ENCODE measurements around the gene PPFIBP1.
"Not testable (repeated sequence)": the region's sequence is repeated elsewhere in the genome, so short reads cannot be mapped to it uniquely, and the experiment has no call there.

The PPFIBP1 gene

DNA sequence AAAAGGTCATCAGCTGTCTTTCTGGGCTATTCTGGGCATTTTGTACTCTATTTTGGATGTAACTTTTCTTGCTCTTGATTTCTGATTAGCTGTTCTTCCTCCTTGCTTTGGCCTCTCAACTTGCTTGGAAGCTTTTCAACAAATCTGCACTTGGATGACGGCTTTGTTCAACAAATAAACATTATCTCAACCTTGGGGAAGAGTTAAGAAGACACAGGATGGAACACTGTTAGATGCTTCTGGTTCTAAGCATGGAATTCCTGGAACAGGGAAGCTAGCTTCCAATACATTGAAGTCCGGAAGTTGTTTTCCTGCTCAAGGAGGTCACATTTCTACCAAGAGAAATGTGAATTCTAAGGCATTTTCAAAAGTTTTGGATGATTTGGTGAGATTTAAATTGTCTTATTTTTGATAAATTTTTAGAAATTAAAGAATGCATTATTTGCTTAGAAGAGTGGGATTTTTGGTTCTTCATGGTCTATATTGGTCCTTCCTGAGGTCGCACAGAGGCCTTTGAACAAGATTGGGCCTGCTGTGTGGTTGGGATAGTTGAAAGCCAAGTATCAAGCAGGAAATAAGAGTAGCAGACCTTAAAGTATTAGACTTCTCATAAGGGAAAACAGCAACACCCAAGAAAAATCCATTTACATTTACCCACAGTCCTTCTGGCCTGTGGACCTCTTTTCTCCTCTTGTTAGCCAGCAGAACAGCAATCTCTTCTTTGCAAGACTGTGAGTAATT, 59.2 kb downstream of the PPFIBP1 start:
- H3K4me3 ChIP-seq (ENCODE audit: low read depth, low read length): no peak overlapping the region
- no peak for DNase-seq (ENCODE audit: low read depth)

DNA sequence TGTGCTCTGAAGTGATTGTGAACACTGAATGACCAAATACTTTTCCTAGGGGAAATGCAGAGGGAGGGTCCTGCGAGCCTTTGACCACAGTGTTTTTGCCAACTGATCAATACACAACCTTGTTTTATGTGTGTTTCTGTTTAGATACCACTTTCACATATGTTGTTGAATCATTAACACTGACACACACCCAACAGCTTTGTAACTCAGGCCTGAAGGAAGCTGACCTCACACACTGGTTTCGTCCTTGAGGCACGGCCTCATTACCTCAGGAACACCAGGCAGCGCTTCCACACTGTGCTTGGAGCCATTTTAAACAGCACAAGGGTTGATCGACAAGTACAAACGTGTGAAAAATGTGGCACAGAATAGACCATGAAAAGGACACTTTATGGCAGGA, 60.0 kb downstream of the PPFIBP1 start:
- no peak for DNase-seq (ENCODE audit: low read depth)
- no peak overlapping the region for H3K4me3 ChIP-seq (ENCODE audit: low read depth, low read length)

DNA sequence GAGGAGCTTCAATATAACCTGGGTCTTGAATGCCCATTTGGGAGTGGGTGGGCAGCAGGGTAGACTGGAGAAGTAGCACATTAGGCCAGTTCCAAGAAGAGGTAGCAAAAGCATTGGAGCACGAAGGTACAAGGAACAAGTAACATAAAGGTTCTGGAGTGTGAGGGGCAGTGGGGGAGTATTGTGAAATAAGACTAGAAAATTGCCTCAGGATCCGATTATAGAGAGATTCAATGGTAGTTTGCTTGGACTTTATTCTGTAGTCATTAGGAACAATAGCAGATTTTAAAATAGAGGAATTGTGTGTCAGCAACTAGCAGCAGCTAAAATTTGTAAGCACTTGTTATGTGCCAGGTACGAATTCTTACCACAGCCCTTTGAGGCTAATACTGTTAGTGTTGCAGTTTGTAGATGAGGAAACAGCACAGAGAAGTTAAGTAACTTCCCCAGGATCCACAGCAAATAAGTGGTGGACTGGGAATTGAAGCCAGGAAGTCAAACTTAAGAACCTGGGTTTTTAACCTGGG, 61.8 kb downstream of the PPFIBP1 start:
- H3K4me3 ChIP-seq (ENCODE audit: low read depth, low read length): no peak overlapping the region
- no peak for DNase-seq (ENCODE audit: low read depth)

DNA sequence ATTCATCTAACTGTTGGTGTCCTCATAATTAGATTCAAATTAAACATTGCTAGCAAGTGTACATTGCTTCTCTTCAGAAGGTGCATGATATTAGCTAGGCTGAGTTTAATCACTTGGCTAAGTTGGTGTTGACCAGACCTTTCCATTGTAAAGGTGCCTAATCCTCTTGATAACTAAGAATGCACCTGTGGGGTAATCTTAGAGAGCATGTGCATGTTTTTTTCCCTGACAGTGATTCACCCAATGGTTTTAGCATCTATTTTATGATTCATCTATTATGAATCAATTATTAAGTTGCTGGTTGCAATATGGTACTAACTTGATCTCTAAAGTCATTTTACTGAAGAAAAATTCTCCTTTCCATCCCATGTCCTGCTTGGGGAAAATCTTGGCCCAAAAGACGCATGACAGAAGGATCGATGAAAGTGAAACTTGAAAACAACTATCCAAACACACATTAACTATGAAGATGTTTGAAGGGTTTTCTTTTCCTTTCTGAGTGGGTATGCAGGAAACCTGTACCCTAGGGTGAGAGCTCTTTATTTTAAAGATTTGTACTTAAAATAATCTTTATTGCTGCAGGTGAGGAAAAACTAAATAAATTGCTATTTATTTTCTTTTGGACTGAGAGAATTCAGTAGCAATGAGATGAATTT, 64.2 kb downstream of the PPFIBP1 start:
- not testable (repeated sequence) for H3K4me3 ChIP-seq (ENCODE audit: low read depth, low read length); DNase-seq (ENCODE audit: low read depth)

DNA sequence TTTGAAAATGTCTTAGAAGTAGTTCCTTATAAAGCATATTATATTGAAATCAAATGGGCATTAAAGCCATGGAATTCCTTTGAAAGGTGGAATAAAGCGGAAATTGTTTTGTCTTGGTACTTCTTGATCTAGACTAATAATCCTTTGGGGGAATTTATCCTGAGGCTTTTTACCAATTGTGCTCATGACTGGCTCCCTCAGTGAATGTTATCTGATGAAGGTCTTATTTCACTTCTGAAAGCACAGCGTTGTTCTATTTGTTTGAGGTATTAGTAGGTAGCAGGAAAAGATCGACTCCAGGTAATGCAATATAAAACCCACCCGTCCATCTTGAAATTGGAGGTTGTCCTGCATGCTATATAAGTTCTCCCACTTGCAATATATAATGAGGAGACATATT, 64.8 kb downstream of the PPFIBP1 start:
- DNase-seq (ENCODE audit: low read depth): no peak
- no peak overlapping the region for H3K4me3 ChIP-seq (ENCODE audit: low read depth, low read length)

DNA sequence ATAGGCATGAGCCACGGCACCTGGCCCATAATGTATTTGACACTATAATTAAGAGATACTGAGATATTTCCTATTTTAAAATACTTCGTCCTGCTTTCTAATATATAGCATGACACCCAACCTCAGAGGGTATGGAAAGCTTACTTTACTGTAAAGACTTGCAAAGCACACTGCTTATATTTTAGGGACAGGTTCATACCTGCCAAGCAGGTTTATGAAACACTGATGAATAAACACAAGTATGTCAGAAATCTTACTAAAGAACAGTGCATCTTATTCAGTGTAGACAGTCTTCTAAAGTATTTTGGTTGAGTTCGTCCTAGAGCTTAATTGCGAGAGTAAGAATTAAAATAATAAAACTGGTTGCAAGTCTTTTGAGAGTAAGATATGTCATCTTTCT, 65.4 kb downstream of the PPFIBP1 start:
- no peak overlapping the region for H3K4me3 ChIP-seq (ENCODE audit: low read depth, low read length)
- DNase-seq (ENCODE audit: low read depth): no peak

DNA sequence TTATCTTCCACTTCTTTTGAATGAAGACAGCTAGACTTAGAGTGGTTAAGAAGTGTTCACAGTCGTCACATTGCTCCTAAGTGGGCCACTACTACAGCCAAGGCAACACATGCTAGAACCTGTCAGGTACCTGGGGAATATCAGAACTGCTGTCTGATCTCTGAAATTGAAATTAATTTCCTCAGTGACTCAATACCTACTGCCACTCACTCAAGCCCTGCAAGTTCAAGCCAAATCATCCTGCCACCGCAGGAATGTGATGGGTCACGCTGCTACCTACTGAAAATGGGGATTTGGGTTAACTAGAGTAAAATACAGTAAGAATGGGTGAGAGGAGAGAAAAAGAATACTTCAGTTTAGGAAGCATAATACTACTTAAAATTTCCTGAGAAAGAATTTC, 67.7 kb downstream of the PPFIBP1 start:
- not testable (repeated sequence) for H3K4me3 ChIP-seq (ENCODE audit: low read depth, low read length); DNase-seq (ENCODE audit: low read depth)

DNA sequence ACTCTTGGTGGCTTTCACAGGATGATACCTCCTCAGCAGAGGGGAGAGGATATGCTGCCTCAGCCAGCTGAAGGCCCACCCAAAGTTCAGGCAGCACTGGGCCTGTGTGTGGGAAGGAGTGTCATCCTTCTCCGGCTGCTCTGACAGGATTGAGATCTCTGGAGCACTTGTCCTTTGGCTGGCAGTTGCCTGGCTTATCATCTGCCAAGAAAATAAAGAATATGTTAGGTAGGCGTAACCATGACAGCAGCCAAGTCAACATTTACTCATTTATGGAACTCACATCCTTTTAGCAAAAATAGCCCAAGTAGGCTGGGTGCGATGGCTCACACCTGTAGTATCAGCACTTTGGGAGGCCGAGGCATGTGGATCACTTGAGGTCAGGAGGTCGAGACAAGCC, 68.5 kb downstream of the PPFIBP1 start:
- no peak overlapping the region for H3K4me3 ChIP-seq (ENCODE audit: low read depth, low read length)
- DNase-seq (ENCODE audit: low read depth): no peak

DNA sequence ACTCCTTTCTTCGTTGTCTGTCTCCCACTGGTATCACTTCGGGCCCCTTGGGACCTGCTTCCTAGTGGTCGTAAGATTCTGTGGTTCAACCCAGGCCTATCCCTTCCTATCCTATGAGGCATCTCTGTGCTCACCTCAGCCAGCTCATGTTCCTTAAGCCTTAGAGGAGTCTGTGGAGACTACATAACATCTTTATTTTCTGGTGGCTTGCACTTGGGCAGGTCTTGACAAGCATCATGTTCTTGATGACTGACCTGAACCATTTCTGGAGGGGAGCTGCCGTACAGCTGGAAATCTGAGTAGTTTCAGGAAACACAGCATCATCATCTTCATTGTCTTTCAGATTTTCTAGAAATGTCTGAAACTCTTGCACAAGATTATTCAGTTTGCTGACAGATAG, 69.3 kb downstream of the PPFIBP1 start:
- DNase-seq (ENCODE audit: low read depth): no peak
- no peak overlapping the region for H3K4me3 ChIP-seq (ENCODE audit: low read depth, low read length)

DNA sequence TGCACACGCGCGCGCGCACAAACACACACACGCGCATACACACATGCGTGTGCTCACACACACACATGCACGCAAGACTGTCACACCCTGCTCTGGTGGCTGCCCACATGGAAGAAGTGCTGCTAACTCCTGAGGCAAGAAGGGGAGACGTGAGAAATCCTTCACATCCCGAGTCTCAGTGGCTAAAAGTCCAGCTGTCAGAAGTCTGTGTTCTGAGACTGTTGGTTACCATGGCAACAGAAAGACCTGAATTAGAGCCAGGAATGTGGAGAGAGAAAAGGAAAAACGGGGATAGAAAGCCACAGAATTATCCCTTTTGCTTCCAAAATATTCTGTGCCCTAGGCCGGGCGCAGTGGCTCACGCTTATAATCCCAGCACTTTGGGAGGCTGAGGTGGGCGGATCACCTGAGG, 71.2 kb downstream of the PPFIBP1 start:
- peak; percentile 71 for DNase-seq (ENCODE audit: low read depth)
- H3K4me3 ChIP-seq (ENCODE audit: low read depth, low read length): no peak overlapping the region

DNA sequence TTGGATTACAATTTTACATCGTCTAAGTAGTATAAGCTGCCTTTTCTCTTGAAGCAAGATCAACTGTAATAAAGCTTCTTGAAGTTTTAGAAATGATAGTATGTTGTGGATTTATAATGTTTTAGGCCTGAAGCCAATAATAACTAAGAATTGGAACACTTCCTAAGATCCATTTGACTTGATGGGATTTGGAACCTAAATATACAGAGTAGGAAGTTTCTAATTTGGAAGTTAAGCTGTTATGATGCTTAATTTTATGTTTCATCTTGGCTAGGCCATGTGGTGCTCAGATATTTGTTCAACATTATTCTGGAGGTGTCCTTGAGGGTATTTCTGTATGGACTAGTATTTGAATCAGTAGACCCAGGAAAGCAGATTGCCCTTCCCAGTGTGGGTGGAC, 74.9 kb downstream of the PPFIBP1 start:
- not testable (repeated sequence) for DNase-seq (ENCODE audit: low read depth); H3K4me3 ChIP-seq (ENCODE audit: low read depth, low read length)

DNA sequence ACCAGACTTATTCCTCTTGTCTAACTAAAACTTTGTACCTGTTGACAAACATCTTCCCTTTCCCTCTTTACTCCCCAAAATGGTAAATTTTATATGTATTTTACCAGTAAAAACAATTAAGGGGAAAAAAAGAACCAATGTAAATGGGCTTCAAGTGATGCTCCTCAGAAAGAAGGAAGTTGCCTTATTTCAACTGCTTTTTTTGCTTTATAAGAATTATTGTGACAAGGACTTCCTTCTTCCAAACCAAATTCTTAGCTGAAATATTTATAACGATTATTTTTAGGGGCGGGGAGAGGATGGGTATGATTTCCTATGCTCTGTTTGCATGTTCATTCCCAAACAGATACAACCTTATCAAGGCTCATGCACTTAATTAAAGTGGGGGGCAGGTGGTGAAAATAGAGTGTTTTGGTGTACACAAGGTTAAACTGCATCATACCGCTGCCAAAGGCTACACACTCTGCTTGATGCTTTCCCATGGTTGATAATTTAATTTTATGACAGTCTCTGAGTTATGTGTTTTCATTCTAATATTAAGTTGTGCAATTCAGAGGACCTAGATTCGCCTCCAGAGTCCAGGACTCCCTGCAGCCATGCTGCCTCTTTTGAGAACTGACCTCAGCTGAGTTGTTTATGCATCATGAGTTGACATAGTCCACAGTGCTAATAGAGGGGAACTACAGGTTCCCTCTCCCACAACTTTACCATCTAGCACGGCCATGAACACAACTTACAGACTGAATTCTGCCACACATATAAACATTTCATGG, 77.2 kb downstream of the PPFIBP1 start:
- not testable (repeated sequence) for H3K4me3 ChIP-seq (ENCODE audit: low read depth, low read length); DNase-seq (ENCODE audit: low read depth)

DNA sequence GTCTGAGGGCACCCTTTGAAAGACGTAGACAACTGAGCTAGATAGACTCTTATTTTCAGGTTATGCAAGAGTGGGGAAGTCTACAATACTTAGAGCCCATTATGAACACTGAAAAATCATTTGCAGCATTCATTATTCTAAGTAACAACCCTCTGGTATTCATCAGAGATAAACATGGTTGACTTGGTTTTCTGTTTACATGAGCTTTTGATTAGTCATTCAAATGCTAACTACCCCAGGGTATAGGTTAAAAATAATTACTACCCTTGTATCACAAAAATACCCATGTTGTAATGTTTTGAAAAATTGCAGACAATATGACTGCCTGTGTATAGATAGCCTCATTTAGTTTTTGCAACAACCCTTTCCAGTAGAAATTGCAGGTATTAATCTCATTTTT, 78.5 kb downstream of the PPFIBP1 start:
- no peak for DNase-seq (ENCODE audit: low read depth)

DNA sequence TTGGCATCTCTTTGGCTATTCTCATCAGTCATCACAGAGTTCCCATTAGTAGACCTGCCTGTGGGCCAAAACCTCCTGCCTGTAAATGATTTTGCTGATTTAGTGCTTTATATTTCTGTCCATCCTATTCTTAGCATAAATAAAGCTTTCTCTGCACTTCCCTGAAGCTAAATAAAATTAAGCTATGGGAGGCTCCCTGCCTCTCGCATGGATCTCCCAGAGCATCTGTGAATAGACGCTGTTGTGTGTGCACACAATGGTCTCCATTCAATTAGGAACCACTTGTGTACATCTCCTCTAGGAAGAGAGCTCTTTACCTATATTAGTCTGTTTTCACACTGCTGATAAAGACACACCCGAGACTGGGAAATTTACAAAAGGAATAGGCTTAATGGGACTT, 80.4 kb downstream of the PPFIBP1 start:
- DNase-seq (ENCODE audit: low read depth): no peak
- no peak overlapping the region for H3K4me3 ChIP-seq (ENCODE audit: low read depth, low read length)

More for the DNA sequence above, 78.5 kb downstream of the PPFIBP1 start:
- H3K4me3 ChIP-seq (ENCODE audit: low read depth, low read length): no peak overlapping the region

DNA sequence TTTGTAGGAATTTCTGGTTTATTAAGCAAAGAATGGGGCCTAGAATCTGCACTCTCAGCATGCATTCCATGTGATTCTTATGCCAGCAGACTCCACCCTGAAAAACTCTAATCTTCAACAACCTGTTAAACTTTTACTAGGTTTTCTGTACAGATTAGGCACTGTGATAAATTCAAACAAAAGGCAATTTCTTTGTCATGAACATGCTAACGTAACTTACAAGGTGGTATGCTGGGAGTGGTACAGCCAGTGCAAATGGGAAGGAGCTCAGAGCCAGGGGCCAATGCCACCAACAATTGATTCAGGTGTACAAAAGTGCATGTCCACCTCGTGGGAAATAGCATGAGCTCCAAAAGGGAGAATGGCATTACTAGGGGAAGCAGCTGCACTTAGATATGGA, 83.0 kb downstream of the PPFIBP1 start:
- no peak for DNase-seq (ENCODE audit: low read depth)
- no peak overlapping the region for H3K4me3 ChIP-seq (ENCODE audit: low read depth, low read length)

DNA sequence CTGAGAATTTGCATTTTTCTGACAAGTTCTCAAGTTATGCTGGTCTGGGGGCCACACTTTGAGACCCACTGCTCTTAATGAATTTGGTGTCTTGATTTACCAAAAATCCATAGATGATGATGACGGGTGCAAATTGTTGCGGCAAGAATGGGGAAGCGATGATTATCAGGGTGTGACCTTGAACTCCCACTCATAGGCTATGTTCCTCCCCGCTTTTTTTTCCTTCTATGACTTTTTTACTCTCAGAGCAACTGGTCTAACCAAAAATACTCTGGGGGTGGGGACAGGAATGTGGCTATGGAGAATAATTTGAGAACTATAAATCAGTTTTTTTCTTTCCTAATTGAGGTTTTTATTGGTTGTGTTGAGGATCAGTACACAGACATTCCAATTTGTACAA, 83.6 kb downstream of the PPFIBP1 start:
- no peak overlapping the region for H3K4me3 ChIP-seq (ENCODE audit: low read depth, low read length)
- DNase-seq (ENCODE audit: low read depth): no peak

DNA sequence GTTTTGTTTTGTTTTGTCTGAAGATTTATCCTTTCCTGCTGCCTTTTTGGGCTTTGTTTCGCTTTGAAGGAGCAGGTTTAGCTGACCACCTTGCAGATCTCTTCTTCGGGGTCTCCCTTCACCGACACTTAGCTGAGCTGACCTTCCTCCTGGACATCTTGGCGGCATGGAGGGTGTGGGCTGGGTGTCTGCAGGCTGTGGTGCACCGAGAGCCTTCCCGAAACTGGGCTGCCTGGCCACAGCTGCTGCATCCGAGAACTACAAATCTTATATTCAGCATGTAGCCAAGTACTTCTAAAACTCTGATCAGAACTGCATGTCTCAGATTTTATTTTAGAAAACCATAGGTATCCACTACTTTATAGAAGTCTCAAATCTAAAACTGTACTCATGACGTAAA, 84.9 kb downstream of the PPFIBP1 start:
- DNase-seq (ENCODE audit: low read depth): no peak
- H3K4me3 ChIP-seq (ENCODE audit: low read depth, low read length): no peak overlapping the region

DNA sequence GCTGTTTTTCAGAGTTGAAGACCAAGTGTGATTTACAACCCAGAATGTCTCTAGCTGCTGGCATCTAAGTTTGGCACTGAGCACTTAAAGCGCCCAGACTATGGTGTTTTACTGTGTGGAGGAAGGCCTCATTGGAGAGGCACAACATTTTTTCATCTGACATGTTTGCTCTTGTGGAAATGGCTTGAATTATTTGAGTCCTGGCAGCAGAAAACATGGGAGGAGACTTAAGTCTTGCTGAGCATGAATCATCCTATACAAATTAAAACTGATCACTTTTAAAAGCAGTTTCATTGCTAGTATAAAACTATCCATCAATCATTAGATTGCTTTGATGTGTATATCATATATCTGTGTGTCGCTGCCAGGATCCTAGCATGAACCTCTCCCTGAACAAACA, 86.4 kb downstream of the PPFIBP1 start:
- H3K4me3 ChIP-seq (ENCODE audit: low read depth, low read length): no peak overlapping the region
- no peak for DNase-seq (ENCODE audit: low read depth)

DNA sequence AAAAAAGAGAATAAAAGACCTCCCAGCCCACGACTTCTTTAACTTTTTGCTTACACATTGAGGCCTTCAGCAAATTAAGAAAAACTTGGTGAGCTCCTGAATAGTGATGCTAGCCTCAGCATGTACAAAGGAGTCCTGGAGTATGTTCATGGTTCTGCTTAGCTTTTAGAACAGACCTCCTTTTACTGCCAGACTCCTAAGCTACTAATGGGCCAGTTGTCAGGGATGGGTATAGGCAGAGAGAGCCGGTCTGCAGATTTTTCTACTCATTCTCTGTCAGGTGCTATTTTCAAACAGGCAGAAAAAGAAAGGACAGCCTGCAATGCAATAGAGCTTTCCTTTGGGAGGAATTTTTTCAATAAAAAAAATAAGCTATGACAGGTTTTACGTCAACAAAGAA, 90.4 kb downstream of the PPFIBP1 start:
- no peak overlapping the region for H3K4me3 ChIP-seq (ENCODE audit: low read depth, low read length)
- DNase-seq (ENCODE audit: low read depth): no peak

DNA sequence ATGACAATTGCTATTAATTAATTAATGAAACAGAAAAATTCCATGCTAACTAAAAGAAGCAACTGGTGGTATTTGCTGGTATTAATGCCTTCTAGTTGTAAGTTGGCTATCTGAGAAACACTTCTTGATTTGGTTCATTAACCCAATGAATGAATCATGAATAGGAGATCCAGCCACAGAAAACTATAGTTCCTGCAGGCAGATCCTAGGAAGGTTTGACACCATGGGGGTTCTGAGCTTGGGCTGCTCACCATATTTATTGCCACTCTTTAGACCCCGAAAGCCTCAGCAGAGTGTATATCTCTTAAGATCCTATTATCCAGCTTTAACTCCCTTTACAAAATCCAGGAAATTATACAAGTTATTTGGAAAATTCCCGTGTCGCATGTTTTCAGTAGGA, 90.9 kb downstream of the PPFIBP1 start:
- no peak overlapping the region for H3K4me3 ChIP-seq (ENCODE audit: low read depth, low read length)
- DNase-seq (ENCODE audit: low read depth): no peak
